Measurements from ENCODE around the gene ADGRB2. TPM values are rescaled to one million over a fixed set of nuclear protein-coding genes. Genes with fewer than 3 reads are reported as not detected.
A peak's percentile ranks its signal among the peaks of the same experiment; 100 is the strongest.

Gene ADGRB2
- total RNA-seq, 4 donors from 2014 or later = 2.2 to 4.6 (median 3.3) TPM

DNA sequence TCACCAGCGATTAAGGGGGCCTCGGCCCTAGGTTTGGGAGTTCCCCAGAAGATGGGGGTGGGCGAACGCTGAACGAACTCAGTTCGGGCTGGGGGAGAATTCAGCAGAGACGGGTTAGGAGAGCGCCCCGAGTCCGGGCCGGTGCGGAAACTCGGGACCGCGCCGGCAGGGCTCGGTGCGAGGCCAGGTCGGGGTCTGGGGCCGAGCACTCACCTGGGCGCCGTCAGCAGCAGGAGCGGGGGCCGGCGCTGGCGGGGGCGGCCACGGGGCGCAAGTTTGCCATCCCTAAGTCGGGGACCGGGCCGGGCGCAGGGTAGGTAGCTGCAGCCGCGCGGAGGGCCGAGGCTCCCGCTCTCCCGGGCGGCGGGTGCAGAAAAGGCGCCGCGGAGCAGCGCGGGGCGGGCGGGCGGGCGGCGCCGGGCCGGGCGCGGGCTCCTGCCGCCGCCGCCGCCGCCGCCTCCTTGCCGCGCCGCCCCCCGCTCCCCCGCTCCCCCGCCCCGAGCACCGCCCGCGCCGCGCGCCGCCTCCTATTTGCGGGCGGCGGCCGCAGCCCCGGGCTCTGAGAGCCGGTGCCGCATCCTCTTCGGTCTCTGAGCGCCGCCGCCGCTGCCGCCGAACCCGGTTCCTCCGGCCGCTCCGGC lies 349 bp downstream of the ADGRB2 start:
- DNase-seq (ENCODE audit: low spot score in 2 of 2) = no peak
- intact Hi-C loops (cut with DNase I; ENCODE audit: low total_unique reads) = no loop called here
- 1% methylated on average over 15 to 18 of the region's 93 CpGs for WGBS, 2 donors
- H3K4me3 ChIP-seq (ENCODE audit: low read depth, poor library complexity, severe bottlenecking) = no peak overlapping the region
- no peak for TF ChIP-seq POLR2A (IDR thresholded peaks at IDR 0.05)

DNA sequence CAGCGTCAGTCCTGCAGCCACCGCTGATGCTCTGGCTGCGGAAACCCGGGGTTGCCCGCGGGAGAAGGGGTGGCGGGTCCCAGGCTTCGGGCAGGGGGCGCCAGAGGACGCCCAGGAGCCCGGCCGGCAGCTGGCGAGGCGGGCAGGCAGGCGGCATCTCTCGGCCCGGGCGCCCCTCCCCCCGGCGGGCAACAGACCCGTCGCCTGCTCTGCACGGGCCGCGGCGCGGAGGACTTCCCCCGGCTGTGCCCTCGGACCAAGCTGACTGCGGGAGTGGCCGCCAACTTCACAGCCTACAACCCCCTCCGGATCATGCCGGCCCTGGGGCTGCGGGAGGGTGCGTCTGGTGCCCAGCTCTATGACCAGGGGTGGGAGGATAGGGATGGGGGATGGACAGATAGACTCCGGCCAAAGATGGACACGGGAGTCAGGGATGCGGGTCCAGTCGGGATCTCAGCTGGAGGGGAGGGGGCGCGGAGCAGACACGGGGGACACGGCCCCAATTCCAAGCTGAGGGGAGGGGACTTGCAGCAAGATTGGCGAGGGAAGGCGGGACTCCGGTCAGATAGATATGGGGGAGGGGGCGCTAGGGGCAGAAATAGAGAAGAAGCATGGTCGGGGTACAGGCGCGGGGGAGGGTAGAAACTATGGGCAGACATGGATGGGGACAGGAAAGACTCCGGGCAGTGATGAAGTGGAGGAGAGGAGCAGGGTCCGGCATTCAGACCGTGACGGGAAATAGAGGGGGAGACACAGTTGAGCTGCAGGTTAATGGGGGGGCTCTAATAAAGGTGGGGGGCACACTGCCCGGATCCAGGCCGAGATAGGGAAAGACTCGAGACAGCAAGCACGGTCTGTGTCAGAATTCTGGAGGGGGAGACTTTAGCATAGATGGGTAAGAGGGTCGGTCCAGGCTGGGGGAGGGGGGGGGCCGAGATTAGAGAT lies 1.1 kb downstream of the ADGRB2 start:
- WGBS, 2 donors = 0 to 2% methylated on average over 43 to 47 of the region's 60 CpGs
- H3K4me3 ChIP-seq (ENCODE audit: low read depth, poor library complexity, severe bottlenecking) = no peak overlapping the region
- no peak for DNase-seq (ENCODE audit: low spot score in 2 of 2)
- intact Hi-C loops (cut with DNase I; ENCODE audit: low total_unique reads) = no loop called here
- no peak for TF ChIP-seq POLR2A (IDR thresholded peaks at IDR 0.05)
- TF ChIP-seq, protein P1, sequence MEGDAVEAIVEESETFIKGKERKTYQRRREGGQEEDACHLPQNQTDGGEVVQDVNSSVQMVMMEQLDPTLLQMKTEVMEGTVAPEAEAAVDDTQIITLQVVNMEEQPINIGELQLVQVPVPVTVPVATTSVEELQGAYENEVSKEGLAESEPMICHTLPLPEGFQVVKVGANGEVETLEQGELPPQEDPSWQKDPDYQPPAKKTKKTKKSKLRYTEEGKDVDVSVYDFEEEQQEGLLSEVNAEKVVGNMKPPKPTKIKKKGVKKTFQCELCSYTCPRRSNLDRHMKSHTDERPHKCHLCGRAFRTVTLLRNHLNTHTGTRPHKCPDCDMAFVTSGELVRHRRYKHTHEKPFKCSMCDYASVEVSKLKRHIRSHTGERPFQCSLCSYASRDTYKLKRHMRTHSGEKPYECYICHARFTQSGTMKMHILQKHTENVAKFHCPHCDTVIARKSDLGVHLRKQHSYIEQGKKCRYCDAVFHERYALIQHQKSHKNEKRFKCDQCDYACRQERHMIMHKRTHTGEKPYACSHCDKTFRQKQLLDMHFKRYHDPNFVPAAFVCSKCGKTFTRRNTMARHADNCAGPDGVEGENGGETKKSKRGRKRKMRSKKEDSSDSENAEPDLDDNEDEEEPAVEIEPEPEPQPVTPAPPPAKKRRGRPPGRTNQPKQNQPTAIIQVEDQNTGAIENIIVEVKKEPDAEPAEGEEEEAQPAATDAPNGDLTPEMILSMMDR (IDR thresholded peaks at IDR 0.05) = no peak

DNA sequence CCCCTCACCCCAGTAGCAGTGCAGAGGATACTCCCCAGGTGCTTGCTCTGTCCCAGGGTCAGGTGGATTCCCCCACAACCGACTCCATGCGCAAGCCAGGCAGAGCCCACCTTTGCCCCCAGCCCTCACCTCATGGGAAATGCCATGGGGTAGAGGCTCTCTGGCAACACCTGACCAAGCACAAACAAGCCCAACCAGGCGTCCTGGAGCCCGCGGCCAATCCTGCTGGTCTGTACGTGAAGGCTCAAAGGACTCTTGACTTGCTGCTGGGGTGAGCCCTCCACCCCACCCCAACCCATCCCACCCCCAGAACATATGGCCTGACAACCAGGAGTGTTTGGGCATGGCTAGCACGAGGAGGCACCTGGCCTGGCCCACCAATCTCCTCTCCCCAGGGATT lies 1.8 kb downstream of the ADGRB2 start:
- TF ChIP-seq POLR2A (IDR thresholded peaks at IDR 0.05) = no peak
- TF ChIP-seq, protein P1 (IDR thresholded peaks at IDR 0.05) = no peak
- WGBS, 2 donors = 27 to 30% methylated on average over 4 to 7 of the region's 7 CpGs
- H3K4me3 ChIP-seq (ENCODE audit: low read depth, poor library complexity, severe bottlenecking) = no peak overlapping the region
- no peak for DNase-seq (ENCODE audit: low spot score in 2 of 2)
- intact Hi-C loops (cut with DNase I; ENCODE audit: low total_unique reads) = no loop called here

DNA sequence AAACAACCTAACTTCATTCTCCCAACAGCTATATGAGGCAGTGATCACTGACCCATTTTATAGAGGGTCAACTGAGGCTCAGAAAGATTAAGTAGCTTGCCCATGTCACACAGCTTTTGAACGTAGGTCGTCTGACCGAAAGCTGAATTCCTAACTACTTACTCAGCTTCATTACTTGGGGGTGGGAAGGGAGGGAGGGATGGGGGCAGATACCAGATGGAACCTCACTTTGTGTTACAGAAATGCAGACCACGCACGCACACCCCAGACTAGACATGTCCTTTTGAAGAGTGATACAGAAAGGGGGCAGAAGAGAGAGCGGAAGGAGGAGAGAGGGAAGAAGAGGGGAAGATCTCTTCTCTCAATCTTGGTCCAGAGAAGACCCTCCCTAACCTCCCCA lies 2.3 kb downstream of the ADGRB2 start:
- H3K4me3 ChIP-seq (ENCODE audit: low read depth, poor library complexity, severe bottlenecking) = no peak overlapping the region
- TF ChIP-seq, protein P1 (IDR thresholded peaks at IDR 0.05) = no peak
- TF ChIP-seq POLR2A (IDR thresholded peaks at IDR 0.05) = no peak
- no peak for DNase-seq (ENCODE audit: low spot score in 2 of 2)
- WGBS, 2 donors = 66 to 71% methylated on average over 6 of the region's 6 CpGs
- intact Hi-C loops (cut with DNase I; ENCODE audit: low total_unique reads) = no loop called here

DNA sequence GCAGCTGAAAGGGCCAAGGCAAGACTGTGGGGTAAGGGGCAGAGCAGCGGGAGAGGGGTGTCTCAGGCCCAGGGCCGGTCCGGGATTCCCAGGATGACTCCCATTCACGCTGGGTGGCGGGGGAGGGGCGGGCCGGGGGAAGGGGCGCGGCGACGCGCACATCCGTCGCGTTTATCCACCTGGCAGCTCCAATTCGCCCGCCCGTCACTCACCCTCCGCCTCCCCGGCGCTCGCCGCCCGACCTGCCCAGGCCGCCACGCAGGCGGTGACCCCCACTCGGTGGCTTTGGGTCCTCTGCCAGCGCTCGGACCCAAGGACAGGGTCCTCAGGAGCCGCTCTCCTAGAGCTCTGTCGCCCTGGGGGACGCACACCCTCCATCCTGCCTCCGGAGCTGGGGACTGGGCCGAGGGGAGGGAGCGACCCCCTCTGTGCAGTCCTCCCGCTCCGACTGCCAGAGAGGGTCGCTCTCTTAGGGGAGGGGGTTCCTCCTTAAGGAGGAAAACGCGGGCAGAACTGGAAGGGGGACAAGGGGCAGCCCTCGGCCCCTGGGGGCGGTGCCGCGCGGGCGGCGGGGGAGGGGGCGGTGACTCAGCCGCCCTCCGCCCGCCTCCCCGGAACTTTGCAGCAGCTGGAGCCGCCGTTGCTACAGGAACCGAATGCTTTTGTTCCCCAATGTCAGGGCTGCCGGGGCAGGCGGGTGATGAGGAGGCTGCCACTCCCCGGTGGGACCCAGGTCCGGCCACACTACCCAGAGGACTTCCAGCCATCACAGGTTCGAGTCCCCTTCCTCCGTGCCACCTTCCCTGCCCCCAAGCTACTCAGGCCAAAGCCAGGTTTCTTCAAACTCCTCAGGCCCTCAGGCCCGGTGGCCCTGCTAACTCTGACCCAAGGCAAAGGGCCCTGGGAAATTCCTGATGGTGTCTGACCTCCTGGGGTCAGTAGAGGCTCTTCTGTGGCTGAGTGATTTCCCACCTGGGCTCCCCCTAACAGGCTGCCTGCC lies 3.4 kb downstream of the ADGRB2 start:
- peak overlapping the region; percentile 10 for H3K4me3 ChIP-seq (ENCODE audit: low read depth, poor library complexity, severe bottlenecking)
- 3 to 10% methylated on average over 37 to 46 of the region's 63 CpGs for WGBS, 2 donors
- DNase-seq (ENCODE audit: low spot score in 2 of 2) = peak in 1 of 2 donors; percentile 94
- intact Hi-C loops (cut with DNase I; ENCODE audit: low total_unique reads) = no loop called here
- TF ChIP-seq POLR2A (IDR thresholded peaks at IDR 0.05) = no peak
- TF ChIP-seq, protein P1 (IDR thresholded peaks at IDR 0.05) = no peak

All from lower leg skin (tissue), 4 donors.